ENCODE results near the gene IL4.

The IL4 gene

DNA sequence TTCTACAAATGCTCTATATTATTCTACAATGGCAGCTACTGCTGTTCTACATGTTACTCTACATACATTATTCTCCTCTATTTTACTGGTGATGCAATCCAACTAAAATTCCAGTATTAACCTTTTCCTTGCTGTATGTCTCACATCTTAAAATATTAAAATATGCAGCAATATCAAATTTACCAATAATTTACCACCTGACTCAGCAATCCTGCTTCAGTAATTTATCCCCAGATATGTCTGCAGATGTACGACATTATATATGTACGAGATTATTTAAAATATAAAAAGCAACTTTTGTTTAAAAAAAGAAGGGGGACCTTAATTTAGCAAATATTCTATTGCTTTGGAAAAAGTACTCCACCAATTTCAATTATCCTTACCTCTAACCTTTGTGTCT lies 52.0 kb downstream of the IL4 start:
- CTCF ChIA-PET = no interaction called here
- TF ChIP-seq, protein P1, sequence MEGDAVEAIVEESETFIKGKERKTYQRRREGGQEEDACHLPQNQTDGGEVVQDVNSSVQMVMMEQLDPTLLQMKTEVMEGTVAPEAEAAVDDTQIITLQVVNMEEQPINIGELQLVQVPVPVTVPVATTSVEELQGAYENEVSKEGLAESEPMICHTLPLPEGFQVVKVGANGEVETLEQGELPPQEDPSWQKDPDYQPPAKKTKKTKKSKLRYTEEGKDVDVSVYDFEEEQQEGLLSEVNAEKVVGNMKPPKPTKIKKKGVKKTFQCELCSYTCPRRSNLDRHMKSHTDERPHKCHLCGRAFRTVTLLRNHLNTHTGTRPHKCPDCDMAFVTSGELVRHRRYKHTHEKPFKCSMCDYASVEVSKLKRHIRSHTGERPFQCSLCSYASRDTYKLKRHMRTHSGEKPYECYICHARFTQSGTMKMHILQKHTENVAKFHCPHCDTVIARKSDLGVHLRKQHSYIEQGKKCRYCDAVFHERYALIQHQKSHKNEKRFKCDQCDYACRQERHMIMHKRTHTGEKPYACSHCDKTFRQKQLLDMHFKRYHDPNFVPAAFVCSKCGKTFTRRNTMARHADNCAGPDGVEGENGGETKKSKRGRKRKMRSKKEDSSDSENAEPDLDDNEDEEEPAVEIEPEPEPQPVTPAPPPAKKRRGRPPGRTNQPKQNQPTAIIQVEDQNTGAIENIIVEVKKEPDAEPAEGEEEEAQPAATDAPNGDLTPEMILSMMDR (conservative IDR thresholded peaks at IDR 0.05; ENCODE audit: low read depth) = no peak
- POLR2A ChIA-PET (ENCODE audit: low non-redundant PET) = no interaction called here

DNA sequence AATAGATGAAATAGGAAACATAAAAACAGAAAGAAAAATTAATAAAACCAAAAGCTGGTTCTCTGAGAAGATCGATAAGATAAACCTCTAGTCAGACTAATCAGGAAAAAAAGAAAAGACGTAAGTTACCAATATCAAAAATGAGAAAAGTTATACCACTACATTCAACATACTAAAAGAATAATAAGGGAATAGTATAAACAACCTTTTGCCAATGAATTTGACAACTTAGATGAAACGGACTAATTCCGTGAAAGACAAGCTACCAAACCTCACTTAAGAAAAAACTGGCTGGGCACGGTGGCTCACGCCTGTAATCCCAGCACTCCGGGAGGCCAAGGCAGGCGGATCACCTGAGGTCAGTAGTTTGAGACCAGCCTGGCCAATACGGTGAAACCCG lies 56.1 kb downstream of the IL4 start:
- TF ChIP-seq, protein P1 (conservative IDR thresholded peaks at IDR 0.05; ENCODE audit: low read depth) = no peak
- no peak overlapping the region for H3K27ac ChIP-seq
- POLR2A ChIA-PET (ENCODE audit: low non-redundant PET) = no interaction called here
- DNase-seq (ENCODE audit: low spot score) = no peak
- CTCF ChIA-PET = interaction anchor here (0.6 to 1.4 kb wide), 4 partner anchors 43 to 593 kb away, joined by 3 to 4 read pairs (median 4); no protein-coding TSS in a partner anchor

More for the DNA sequence above, 52.0 kb downstream of the IL4 start:
- DNase-seq (ENCODE audit: low spot score) = no peak
- no peak overlapping the region for H3K27ac ChIP-seq
